G401 (cell line): Measurements from ENCODE around the gene ZDHHC17. TPM values are rescaled to one million over a fixed set of nuclear protein-coding genes. Genes with fewer than 3 reads are reported as not detected.

ENCODE experiments used
- DNase-seq: peaks from one replicate; pipeline ENCODE4 v3.0.0-alpha.2; 2015; ENCODE audit warnings: low spot score
- in situ Hi-C: cut with HindIII; loops from 2 replicates; pipeline ENCODE4 v1.10.0; 2016; ENCODE audit warnings: low sequenced_read_pairs, mixed read lengths
- total RNA-seq: library from RNA; depleted of rRNA; stranded (reverse); fragments of >200 nt; shearing (Covaris generic); gene quantifications from 2 replicates; pipeline ENCODE4 v1.2.3, GENCODE V29; 2014

ZDHHC17 gene
- total RNA-seq, 1 experiment from 2014 or later: 27.1 TPM

DNA sequence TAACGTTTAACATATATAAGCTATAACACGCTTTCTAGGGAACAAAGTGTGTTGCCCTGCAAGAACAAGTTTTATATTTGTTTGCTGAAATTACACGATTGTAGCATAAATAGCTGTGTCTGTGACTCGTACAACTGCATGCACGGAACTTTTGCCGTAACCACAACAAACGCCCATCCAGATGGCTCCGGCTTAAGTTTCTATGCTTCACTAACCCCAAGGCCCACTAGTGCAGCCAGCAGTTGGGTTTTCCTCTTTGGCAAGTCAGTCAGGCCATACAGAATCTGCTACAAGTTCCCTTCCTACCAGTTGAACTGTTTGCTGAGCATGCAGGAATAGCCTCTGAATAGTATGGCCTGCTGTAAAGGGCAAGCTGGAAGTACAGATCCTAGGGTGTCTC lies 102.8 kb downstream of the ZDHHC17 start:
- no peak for DNase-seq
- in situ Hi-C loops: no loop called here

- DNase-seq: no peak
- in situ Hi-C loops: no loop called here
Measured at GRCh38 chr12:76871082-76871481, 107.2 kb downstream of the ZDHHC17 start.

- in situ Hi-C loops: no loop called here
- DNase-seq: no peak
Measured at GRCh38 chr12:76871742-76872141, 107.8 kb downstream of the ZDHHC17 start.

GRCh38 chr12:76872415-76872814 lies 108.5 kb downstream of the ZDHHC17 start:
- no peak for DNase-seq
- in situ Hi-C loops: no loop called here

GRCh38 chr12:76874027-76874426 lies 110.1 kb downstream of the ZDHHC17 start:
- in situ Hi-C loops: no loop called here
- no peak for DNase-seq

DNA sequence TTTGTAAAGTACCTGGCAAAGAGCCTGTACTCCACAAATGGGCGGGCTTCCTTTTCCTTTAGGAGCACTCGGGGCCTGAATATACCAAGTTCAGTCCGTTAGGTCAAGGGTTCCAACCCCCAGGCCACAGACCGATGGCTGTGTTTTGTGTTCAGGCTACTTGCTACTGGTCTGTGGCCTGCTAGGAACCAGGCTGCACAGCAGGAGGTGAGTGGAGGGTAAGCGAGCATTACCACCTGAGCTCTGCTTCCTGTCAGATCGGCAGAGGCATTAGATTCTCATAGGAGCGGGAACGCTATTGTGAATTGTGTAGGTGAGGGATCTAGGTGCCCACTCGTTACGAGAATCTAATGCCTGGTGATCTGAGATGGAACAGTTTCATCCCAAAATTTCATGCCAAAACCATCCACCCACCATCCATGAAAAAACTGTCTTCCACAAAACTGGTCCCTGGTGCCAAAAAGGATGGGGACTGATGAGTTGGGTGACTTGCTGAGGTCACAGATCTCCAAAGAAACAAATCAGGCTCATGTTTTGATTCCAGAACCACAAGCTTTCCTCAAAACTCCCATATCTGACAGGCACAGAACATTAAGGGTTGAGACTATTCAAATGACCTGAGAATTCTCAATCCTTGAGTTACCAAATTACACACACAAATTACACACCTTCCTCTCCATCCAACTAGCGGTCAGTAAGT lies 110.7 kb downstream of the ZDHHC17 start:
- DNase-seq: no peak
- in situ Hi-C loops: no loop called here

DNA sequence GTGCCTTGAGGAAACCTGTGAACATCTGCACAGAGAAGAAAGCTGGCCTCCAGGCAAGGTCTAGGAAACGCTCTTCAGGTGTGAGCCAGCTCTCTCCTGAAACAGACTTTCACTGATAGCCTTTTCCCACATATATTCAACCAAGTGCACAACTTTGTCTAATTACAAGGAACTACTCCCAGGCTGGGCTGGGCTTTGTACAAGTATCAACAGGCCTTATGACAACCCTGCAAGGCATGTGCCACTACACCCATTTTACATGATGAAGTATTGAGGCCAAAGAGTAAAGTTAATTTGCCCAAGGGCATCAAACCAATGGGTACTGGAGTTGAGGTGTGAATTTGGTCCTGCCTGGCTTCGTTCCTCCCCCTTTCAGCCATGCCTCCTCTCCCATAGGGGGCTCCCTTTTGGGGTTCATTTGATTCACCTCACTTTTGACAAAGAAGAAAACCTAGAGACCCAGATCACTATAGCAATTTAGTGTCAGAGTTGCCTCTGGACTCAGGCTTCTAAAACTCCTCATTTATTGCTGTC lies 112.8 kb downstream of the ZDHHC17 start:
- in situ Hi-C loops: no loop called here
- no peak for DNase-seq

DNA sequence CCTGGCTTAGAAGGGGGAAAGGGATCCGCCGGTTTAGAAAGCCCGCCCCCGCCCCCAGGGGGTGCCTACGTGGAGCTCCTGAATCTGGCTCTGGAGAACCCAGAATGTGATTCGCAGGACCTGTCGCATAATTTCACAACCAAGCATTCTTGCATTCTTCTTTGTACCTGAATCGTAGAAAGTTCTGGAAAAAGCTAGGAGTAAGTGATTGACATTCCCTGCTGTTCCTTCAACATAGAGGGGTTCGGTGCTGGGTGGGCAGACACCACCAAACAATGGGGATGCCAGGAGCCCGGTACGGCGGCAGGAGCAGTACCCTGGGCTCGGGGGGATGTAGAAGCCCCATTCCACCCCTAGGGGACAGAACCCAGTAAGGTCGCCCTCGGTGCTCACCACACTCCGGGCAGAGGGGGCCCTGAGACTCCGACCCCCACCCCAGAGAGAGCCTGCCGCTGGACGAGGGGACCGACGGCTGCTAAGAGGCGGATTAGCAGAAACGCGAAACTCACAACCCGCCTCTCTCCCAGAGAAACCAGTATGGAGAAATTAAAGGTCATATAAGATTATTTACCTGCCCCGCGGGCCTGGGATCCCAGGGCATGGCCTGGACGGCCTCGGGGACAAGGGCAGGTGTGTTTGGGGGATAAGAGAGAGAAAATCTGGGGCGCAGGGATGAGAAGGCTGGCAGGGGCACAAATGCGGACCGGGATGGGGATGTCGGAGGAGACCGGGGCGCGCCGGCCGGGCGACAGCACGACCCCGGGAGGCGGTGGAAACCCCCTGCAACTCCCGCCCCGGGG lies 114.4 kb downstream of the ZDHHC17 start:
- DNase-seq: peak; percentile 24
- in situ Hi-C loops: no loop called here

GRCh38 chr12:76878899-76879709 lies 115.2 kb downstream of the ZDHHC17 start, which contains the start of gene CSRP2:
Gene CSRP2 (minus strand): TSS chr12:76879019. CDS start chr12:76866260, 12,759 bp downstream.
- peak; percentile 71 for DNase-seq
- in situ Hi-C loops: no loop called here

DNA sequence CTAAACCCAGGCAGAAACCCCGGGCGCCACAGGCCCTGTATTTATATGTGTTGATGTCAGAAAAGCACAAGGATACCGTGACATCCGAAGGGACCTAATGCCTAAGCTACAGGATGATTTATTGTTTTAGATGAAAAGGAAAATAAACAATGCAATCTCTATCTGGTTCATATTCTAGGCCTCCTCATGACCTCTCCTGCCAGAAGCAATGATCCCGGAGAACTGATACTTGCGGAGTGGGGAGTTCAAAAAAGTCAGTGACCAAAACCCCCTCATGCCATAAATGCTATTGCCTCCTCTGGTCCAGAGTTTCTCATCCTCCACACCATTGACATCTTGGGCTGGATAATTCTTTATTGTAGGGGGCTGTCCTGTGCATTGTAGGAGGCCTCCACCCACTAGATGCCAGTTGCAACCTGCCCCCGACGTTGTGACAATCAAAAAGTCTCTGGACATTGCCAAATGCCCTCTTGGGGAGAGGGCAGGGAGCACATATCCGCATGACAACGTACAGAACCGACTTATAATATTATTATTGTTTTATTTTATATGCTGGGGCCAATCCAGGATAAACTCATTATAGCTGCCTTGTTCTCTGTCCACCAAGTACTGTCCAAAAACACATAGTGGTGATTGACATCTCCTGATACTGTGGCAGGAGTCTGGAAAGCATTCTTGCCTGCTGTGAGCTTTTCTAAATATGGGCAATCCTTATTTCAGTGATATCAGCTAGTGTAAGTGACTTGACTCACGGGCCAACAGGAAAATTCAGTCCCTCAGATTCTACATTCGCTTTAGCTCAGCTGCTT lies 116.0 kb downstream of the ZDHHC17 start:
- DNase-seq: no peak
- in situ Hi-C loops: no loop called here

- no peak for DNase-seq
- in situ Hi-C loops: no loop called here
Measured at GRCh38 chr12:76880519-76881023, 116.7 kb downstream of the ZDHHC17 start.

DNA sequence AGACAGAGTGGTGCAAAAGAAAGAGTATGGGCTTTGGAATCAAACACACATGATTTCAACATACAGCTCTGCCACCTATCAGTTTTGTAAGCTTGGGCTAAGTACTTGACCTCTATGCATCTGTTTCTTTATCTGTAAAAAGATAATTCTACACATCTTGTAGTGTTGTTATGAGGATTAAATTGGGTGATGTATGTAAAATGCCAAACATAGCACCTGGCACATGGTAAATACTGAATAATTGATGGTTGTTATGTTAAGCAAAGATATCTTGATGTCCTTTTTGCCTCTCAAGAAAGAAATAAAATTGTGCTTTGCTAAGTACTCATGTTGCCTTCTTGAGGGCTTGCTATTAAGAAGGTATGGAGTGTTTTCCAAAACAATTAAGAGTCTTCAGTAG lies 117.2 kb downstream of the ZDHHC17 start:
- DNase-seq: no peak
- in situ Hi-C loops: no loop called here

GRCh38 chr12:76882367-76882766 lies 118.5 kb downstream of the ZDHHC17 start:
- in situ Hi-C loops: no loop called here
- no peak for DNase-seq

- in situ Hi-C loops: no loop called here
- no peak for DNase-seq
Measured at GRCh38 chr12:76883151-76883550, 119.2 kb downstream of the ZDHHC17 start.

DNA sequence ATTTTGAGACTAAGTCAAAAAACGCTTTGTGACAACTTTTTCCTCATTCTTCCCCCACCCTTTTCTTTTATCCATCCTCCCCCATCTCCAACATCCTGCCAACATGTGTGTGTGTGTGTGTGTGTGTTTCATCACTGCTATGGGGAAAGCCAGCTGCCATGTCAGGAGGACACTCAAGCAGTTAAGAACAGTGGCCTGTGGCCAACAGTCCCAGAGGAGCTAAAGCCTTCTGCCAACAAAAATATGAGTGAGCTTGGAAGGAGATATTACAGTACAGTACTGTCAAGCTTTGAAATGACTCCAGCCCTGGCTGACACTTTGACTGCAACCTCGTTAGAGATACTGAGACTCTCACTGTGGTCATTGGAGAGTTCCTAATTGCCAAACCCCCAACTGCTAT lies 119.9 kb downstream of the ZDHHC17 start:
- in situ Hi-C loops: no loop called here
- no peak for DNase-seq

GRCh38 chr12:76888775-76889174 lies 124.9 kb downstream of the ZDHHC17 start:
- in situ Hi-C loops: no loop called here
- DNase-seq: no peak

DNA sequence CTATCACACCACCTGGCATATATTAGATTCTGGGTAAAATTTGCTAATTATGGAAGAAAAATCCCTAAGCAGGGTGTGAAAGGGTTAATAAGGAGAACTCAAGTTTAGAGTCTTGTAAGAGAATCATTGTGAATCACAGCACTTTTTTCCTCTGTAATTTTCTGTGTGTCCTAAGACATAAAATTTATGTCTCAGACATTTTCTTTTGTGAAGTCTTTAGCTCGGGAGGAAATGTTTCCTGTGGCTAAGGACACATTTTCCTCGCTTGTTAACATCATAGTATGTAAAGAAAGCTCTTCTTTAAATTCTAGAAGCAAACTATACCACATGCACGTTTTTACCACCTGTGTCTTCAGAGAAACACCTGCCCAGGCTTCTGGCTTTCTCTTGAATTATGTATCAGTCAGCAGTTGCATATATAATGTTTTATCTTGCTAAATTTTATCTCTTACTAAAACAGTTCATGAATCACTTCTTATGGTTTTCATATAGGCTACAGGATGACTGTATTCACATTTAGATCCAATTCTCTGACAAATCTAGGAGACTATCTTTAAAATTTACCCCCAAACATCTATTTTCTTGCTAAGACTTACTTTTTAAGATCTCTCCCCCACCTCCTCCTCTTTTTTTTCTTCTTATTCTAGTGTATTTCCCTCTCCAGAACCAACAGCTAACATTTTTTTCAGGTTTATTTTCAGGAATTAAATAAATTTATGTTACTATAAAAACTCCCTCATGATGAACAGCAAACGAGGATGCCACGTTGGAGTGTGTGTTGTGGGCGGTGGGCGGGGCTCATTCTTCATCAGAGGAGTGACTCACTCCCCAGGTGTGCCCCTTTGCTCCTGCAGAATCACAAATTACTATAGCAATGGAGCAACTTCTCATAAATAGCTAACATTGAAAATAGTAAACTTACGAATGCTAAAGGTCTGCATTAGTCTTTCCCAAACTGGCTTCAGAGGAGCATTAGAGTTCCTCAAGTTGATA lies 126.5 kb downstream of the ZDHHC17 start:
- no peak for DNase-seq
- in situ Hi-C loops: no loop called here
